Psoas muscle (tissue), 8 donors: ENCODE data around the gene DUSP10. TPM values are rescaled to one million over a fixed set of nuclear protein-coding genes. Genes with fewer than 3 reads are reported as not detected.

Experiments used
- ATAC-seq, 4 donors: fragments of 200-7000 bp; cut with Tn5 transposase; one replicate each; pipeline ENCODE4 v1.9.1; 2020; ENCODE audit warnings: moderate library complexity in 3 of 4, mild to moderate bottlenecking in 2 of 4
- DNase-seq, 2 donors: peaks; one replicate each; pipeline ENCODE4 v3.0.0-alpha.2; 2020
- H3K27ac ChIP-seq: fragments of 200-600 bp; one replicate; pipeline ENCODE4 v1.8.0; 2022
- H3K27me3 ChIP-seq, 3 donors: fragments of 200-600 bp in 1 of 3; one replicate each; pipeline versions ENCODE4 v1.6.1 to v1.8.0; 2013 to 2022; ENCODE audit warnings: low read length in 2 of 3, mild to moderate bottlenecking in 2 of 3, moderate library complexity in 1 of 3; ENCODE audit not compliant: insufficient read depth in 3 of 3
- H3K36me3 ChIP-seq, 2 donors: fragments of 200-600 bp in 1 of 2; one replicate each; pipeline versions ENCODE4 v1.6.1 to v1.8.0; 2013 to 2022; ENCODE audit warnings: low read depth in 1 of 2, mild to moderate bottlenecking in 1 of 2, moderate library complexity in 1 of 2; ENCODE audit not compliant: insufficient read depth in 1 of 2
- H3K4me1 ChIP-seq: fragments of 200-600 bp; one replicate; pipeline ENCODE4 v1.8.0; 2022
- H3K4me3 ChIP-seq: fragments of 200-600 bp; one replicate; pipeline ENCODE4 v1.8.0; 2022; ENCODE audit warnings: mild to moderate bottlenecking
- H3K9me3 ChIP-seq: fragments of 200-600 bp; one replicate; pipeline ENCODE4 v1.8.0; 2022
- CTCF ChIP-seq: fragments of 200-600 bp; IDR thresholded peaks from one replicate; pipeline ENCODE4 v1.8.0; 2022; ENCODE audit warnings: antibody characterized with exemption
- WGBS, 3 donors: extraction: QIAGEN DNeasy Blood & Tissue Kit; methylation state at CpG; one replicate each; pipeline versions ENCODE4 v1.1.6 to v1.1.7; 2013; 5-methylcytosine and 5-hydroxymethylcytosine counted together
- intact Hi-C, 2 donors: fragments of 100-400 bp; cut with DNase I; formaldehyde crosslinking; loops; one replicate each; pipeline versions ENCODE4 v1.11.0 to v1.14.2; 2022
- polyA plus RNA-seq, 3 donors: library from polyadenylated mRNA; stranded (reverse); fragments of 200-250 nt; gene quantifications; one replicate each; pipeline ENCODE4 v1.2.3, GENCODE V29; 2013
- total RNA-seq, 4 donors: library from RNA; stranded (reverse); fragmentation: NEBNext Ultra II Directional in 2 of 4; extraction: Animal tissue kit (Norgen Biotek cat#: 25700) in 2 of 4; gene quantifications; one replicate each; pipeline versions ENCODE4 v1.2.1 to v1.2.4, GENCODE V29; 2021 to 2023
- donor health status: healthy with polysubstance abuse.
- donor health status: DM: no; HTN: no; CAD: no; lungs with moderate emphysema.
- donor health status: Bipolar disorder and iron deficiency.
- donor health status: healthy.
- donor health status: DM: yes; HTN: yes; CAD: no.
- donor health status: DM: no; HTN: no; CAD: no.
- donor health status: DM: no; HTN: no; CAD: no.
- donor health status: DM: yes; HTN: yes; CAD: no.

The DUSP10 gene
- total and polyA plus RNA-seq, 7 donors: 4.7 to 15.5 (median 5.9) TPM

GRCh38 chr1:221772117-221772516 is 30.2 kb upstream of the DUSP10 start:
- H3K9me3 ChIP-seq: no peaks in the 10 kb centered on the region
- no peak overlapping the region for H3K4me3 ChIP-seq
- no peak for DNase-seq
- no peaks in the 10 kb centered on the region for H3K27me3 ChIP-seq
- H3K4me1 ChIP-seq: no peaks in the 10 kb centered on the region
- no peaks in the 10 kb centered on the region for H3K36me3 ChIP-seq
- 42 to 75% (median 49%) methylated on average over 3 of the region's 3 CpGs for WGBS, 3 donors
- H3K27ac ChIP-seq: no peak overlapping the region
- peak in 3 of 4 donors; percentile 42 to 65 (median 49) for ATAC-seq
- intact Hi-C loops: no loop called here
- no peak for TF ChIP-seq CTCF

GRCh38 chr1:221768444-221769066 is 26.7 kb upstream of the DUSP10 start:
- Histone ChIP-seq H3K4me1 (no peaks in the 10 kb centered on the region), H3K27me3 (no peaks in the 10 kb centered on the region), H3K36me3 (no peaks in the 10 kb centered on the region), H3K9me3 (no peaks in the 10 kb centered on the region), H3K27ac (no peak overlapping the region), H3K4me3 (no peak overlapping the region)
- no peak for TF ChIP-seq CTCF
- WGBS, 3 donors: 82 to 87% (median 85%) methylated on average over 5 of the region's 5 CpGs
- intact Hi-C loops: no loop called here
- DNase-seq: no peak
- ATAC-seq: no peak

GRCh38 chr1:221766210-221766609 is 24.3 kb upstream of the DUSP10 start:
- ATAC-seq (no peak), DNase-seq (no peak)
- 0 to 8% (median 3%) methylated on average over 1 of the region's 1 CpG for WGBS, 3 donors
- no peaks in the 10 kb centered on the region for H3K9me3 ChIP-seq
- H3K27ac ChIP-seq: no peak overlapping the region
- TF ChIP-seq CTCF: no peak
- no peak overlapping the region for H3K4me3 ChIP-seq
- H3K27me3 ChIP-seq: no peaks in the 10 kb centered on the region
- no peaks in the 10 kb centered on the region for H3K4me1 ChIP-seq
- intact Hi-C loops: no loop called here
- no peaks in the 10 kb centered on the region for H3K36me3 ChIP-seq

- TF ChIP-seq CTCF: no peak
- intact Hi-C loops: no loop called here
- Histone ChIP-seq H3K27me3 (no peaks in the 10 kb centered on the region), H3K36me3 (no peaks in the 10 kb centered on the region), H3K9me3 (no peaks in the 10 kb centered on the region), H3K4me3 (no peak overlapping the region), H3K27ac (no peak overlapping the region), H3K4me1 (no peaks in the 10 kb centered on the region)
- 22 to 26% (median 25%) methylated on average over 2 of the region's 2 CpGs for WGBS, 3 donors
- ATAC-seq: no peak
- no peak for DNase-seq
Observed at GRCh38 chr1:221765527-221765926, 23.6 kb upstream of the DUSP10 start.

- Histone ChIP-seq H3K36me3 (no peaks in the 10 kb centered on the region), H3K4me1 (peaks cover 9% of the 10 kb centered on the region), H3K4me3 (no peak overlapping the region), H3K9me3 (no peaks in the 10 kb centered on the region), H3K27ac (no peak overlapping the region), H3K27me3 (no peaks in the 10 kb centered on the region)
- intact Hi-C loops: loop anchor here in 1 of 2 donors (5.0 kb wide), 1 partner anchor 255 kb away; no protein-coding TSS in a partner anchor
- no peak for ATAC-seq
- TF ChIP-seq CTCF: no peak
- WGBS, 3 donors: 83 to 90% (median 88%) methylated on average over 2 of the region's 2 CpGs
- DNase-seq: no peak
Observed at GRCh38 chr1:221762121-221762520, 20.2 kb upstream of the DUSP10 start.
